Epithelial cell of esophagus (primary cell): ENCODE measurements around the gene CNTRL.

Experiments used
- DNase-seq: peaks from one replicate; pipeline ENCODE4 v3.0.0; 2010; ENCODE audit warnings: low read depth
- H3K4me3 ChIP-seq: 2 replicates; pipeline ENCODE4 v1.5.1; 2011; ENCODE audit warnings: mild to moderate bottlenecking, low read length, control low read depth
- CTCF ChIP-seq: IDR thresholded peaks from 2 replicates; pipeline ENCODE4 v1.5.1; 2011; ENCODE audit warnings: low read depth, mild to moderate bottlenecking, low read length, control low read depth, inconsistent platforms; ENCODE audit not compliant: insufficient read depth; ENCODE audit errors: missing control alignments

Gene CNTRL

GRCh38 chr9:121156263-121156731 lies 81.5 kb downstream of the CNTRL start:
- no peak overlapping the region for H3K4me3 ChIP-seq
- TF ChIP-seq CTCF: no peak
- peak; percentile 92 for DNase-seq

GRCh38 chr9:121157939-121158338 lies 83.2 kb downstream of the CNTRL start:
- H3K4me3 ChIP-seq: no peak overlapping the region
- no peak for TF ChIP-seq CTCF

GRCh38 chr9:121160025-121160424 lies 85.3 kb downstream of the CNTRL start:
- DNase-seq: no peak
- H3K4me3 ChIP-seq: no peak overlapping the region
- no peak for TF ChIP-seq CTCF

More at GRCh38 chr9:121157939-121158338, 83.2 kb downstream of the CNTRL start:
- no peak for DNase-seq

- TF ChIP-seq CTCF: no peak
- DNase-seq: no peak
- no peak overlapping the region for H3K4me3 ChIP-seq
Observed at GRCh38 chr9:121168052-121168451, 93.3 kb downstream of the CNTRL start.

- TF ChIP-seq CTCF: peak; percentile 58
- no peak overlapping the region for H3K4me3 ChIP-seq
- DNase-seq: peak; percentile 25
Observed at GRCh38 chr9:121169094-121169601, 94.4 kb downstream of the CNTRL start.

GRCh38 chr9:121171236-121171635 lies 96.5 kb downstream of the CNTRL start:
- no peak for TF ChIP-seq CTCF
- no peak overlapping the region for H3K4me3 ChIP-seq
- DNase-seq: no peak
